Transverse colon (tissue), 4 donors: ENCODE results near the gene HSPBP1. TPM values are rescaled to one million over a fixed set of nuclear protein-coding genes. Genes with fewer than 3 reads are reported as not detected.
A peak's percentile ranks its signal among the peaks of the same experiment; 100 is the strongest.

ENCODE experiments used
- DNase-seq: peaks from one replicate; pipeline ENCODE4 v3.0.0-alpha.2; 2019
- H3K27ac ChIP-seq, 4 donors: fragments of 200-600 bp; sonication (generic); 2 replicates each; pipeline ENCODE4 v1.5.1; 2016 to 2018; ENCODE audit warnings: inconsistent platforms in 4 of 4
- H3K27me3 ChIP-seq: fragments of 200-600 bp; sonication (generic); 2 replicates; pipeline ENCODE4 v1.5.1; 2017; ENCODE audit warnings: inconsistent platforms
- H3K36me3 ChIP-seq, 4 donors: fragments of 200-600 bp; sonication (generic); 2 replicates each; pipeline ENCODE4 v1.5.1; 2017 to 2019; ENCODE audit warnings: inconsistent platforms in 4 of 4
- H3K4me1 ChIP-seq, 4 donors: fragments of 200-600 bp; sonication (generic); 2 replicates each; pipeline ENCODE4 v1.5.1; 2017 to 2020; ENCODE audit warnings: inconsistent platforms in 4 of 4
- H3K4me3 ChIP-seq, 4 donors: fragments of 200-600 bp; sonication (generic); 1 replicate in 1 of 4; 2 replicates in 3 of 4; pipeline versions ENCODE4 v1.5.1 to v1.6.1; 2017 to 2019; ENCODE audit warnings: inconsistent platforms in 4 of 4
- H3K9me3 ChIP-seq, 2 donors: fragments of 200-600 bp; sonication (generic); 2 replicates each; pipeline ENCODE4 v1.5.1; 2017 to 2019; ENCODE audit warnings: inconsistent platforms in 2 of 2
- CTCF ChIP-seq, 5 experiments: fragments of 200-600 bp in 3 of 5; fragments of 450-650 bp in 2 of 5; sonication (generic) in 3 of 5; IDR thresholded peaks; 1 replicate in 2 of 5; 2 replicates in 3 of 5; pipeline ENCODE4 v1.5.1; 2016 to 2017; ENCODE audit warnings: antibody characterized with exemption in 5 of 5, inconsistent platforms in 3 of 5, mild to moderate bottlenecking in 2 of 5, moderate library complexity in 1 of 5
- EP300 ChIP-seq: sonication (generic); formaldehyde crosslinking; IDR thresholded peaks from one replicate; pipeline ENCODE4 v1.6.1; 2017; ENCODE audit warnings: antibody characterized with exemption, low read depth
- POLR2A ChIP-seq: fragments of 450-650 bp; IDR thresholded peaks from one replicate; pipeline ENCODE4 v1.6.1; 2016; ENCODE audit warnings: antibody characterized with exemption, mild to moderate bottlenecking, moderate library complexity
- POLR2AphosphoS5 ChIP-seq, 3 donors: sonication (generic); formaldehyde crosslinking; IDR thresholded peaks; one replicate each; pipeline ENCODE4 v1.6.1; 2016; ENCODE audit warnings: antibody characterized with exemption in 3 of 3
- WGBS, 2 donors: methylation state at CpG; one replicate each; pipeline ENCODE4 v1.1.5; 2018; ENCODE audit warnings: low coverage in 1 of 2; 5-methylcytosine and 5-hydroxymethylcytosine counted together
- in situ Hi-C, 4 donors: fragments of 200-750 bp; cut with MboI; loops; one replicate each; pipeline versions ENCODE4 v1.15.0 to v1.15.1; 2017; ENCODE audit warnings: low sequenced_read_pairs in 3 of 4, low pct_ligation_motif_present in 1 of 4, low pct_unique_long_range_greater_than_20kb in 1 of 4
- intact Hi-C: fragments of 100-400 bp; cut with DNase I; formaldehyde crosslinking; loops from one replicate; pipeline ENCODE4 v1.15.1; 2023; ENCODE audit warnings: low total_unique reads
- total RNA-seq, 4 donors: library from RNA; depleted of rRNA; stranded (reverse); fragments of >200 nt; gene quantifications; one replicate each; pipeline ENCODE4 v1.1.0, GENCODE V29; 2016

HSPBP1 gene
- total RNA-seq, 4 donors from 2014 or later = 4.5 to 98.7 (median 27.0) TPM

- no peaks in the 10 kb centered on the region for H3K27me3 ChIP-seq
- peak overlapping the region; percentile 67 to 97 (median 88) for H3K4me3 ChIP-seq
- intact Hi-C loops (no loop called here), in situ Hi-C loops (no loop called here)
- H3K9me3 ChIP-seq = no peaks in the 10 kb centered on the region
- H3K36me3 ChIP-seq = no peaks in the 10 kb centered on the region
- TF ChIP-seq POLR2AphosphoS5 (IDR thresholded peaks at IDR 0.05) (no peak), CTCF (IDR thresholded peaks at IDR 0.05) (no peak), POLR2A (no peak), EP300 (no peak)
- H3K27ac ChIP-seq = peak overlapping the region; percentile 91 to 93 (median 92)
- H3K4me1 ChIP-seq = peaks cover 34 to 54% (median 41%) of the 10 kb centered on the region in 4 donors
- WGBS, 2 donors = 1 to 4% methylated on average over 22 to 48 of the region's 51 CpGs
- DNase-seq = no peak
Measured at GRCh38 chr19:55257461-55258420, 22.2 kb downstream of the HSPBP1 start.

- peak overlapping the region in 3 of 4 donors; percentile 82 to 97 (median 95) for H3K4me3 ChIP-seq
- no peaks in the 10 kb centered on the region for H3K27me3 ChIP-seq
- no peaks in the 10 kb centered on the region for H3K36me3 ChIP-seq
- H3K9me3 ChIP-seq = no peaks in the 10 kb centered on the region
- intact Hi-C loops = no loop called here
- peaks cover 34 to 63% (median 41%) of the 10 kb centered on the region in 4 donors for H3K4me1 ChIP-seq
- in situ Hi-C loops = no loop called here
- peak overlapping the region; percentile 91 to 93 (median 92) for H3K27ac ChIP-seq
- 43 to 45% methylated on average over 8 to 22 of the region's 22 CpGs for WGBS, 2 donors
- DNase-seq = no peak
- TF ChIP-seq POLR2AphosphoS5 (IDR thresholded peaks at IDR 0.05) (no peak), POLR2A (no peak), EP300 (no peak), CTCF (IDR thresholded peaks at IDR 0.05) (no peak)
Measured at GRCh38 chr19:55256562-55257460, 23.1 kb downstream of the HSPBP1 start.

DNA sequence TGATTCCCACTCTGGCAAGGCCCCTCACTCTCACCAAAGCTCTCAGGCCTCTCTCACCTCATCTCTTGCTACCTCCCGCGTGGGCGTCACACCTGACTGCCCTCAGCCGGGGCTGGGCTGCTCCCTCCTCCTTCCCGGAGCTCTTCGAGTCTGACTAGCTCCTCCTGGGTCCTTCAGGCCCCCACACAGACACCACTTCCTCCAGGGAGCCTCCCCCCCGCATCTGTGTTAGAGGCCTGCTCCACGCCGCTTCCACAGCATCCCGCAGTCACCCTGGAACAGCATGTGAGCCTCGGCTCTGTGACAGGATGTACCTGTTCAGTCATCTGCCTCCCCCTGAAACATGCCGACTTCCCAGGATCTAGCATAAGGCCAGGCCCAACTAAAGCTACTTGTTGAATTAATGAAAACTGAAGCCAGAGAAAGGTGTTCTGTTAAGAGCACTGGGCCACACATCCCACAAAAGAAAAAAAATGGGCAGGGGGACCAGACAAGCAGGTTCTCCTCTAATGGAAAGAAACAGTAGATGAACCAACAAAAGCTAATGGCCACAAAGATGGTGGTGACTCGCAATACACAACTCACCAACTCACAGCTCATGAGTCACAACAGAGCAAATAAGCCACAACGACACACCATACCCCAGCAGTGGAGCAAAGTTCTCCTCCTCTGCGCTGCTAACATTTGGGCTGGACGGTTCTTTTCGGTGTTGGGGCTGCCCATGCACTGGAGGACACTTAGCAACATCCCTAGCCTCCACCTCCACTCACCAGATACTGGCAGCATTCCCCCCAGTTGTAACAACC, 24.1 kb downstream of the HSPBP1 start:
- no peaks in the 10 kb centered on the region for H3K9me3 ChIP-seq
- in situ Hi-C loops (no loop called here), intact Hi-C loops (no loop called here)
- H3K4me1 ChIP-seq = peaks cover 34 to 73% (median 41%) of the 10 kb centered on the region in 4 donors
- no peaks in the 10 kb centered on the region for H3K27me3 ChIP-seq
- DNase-seq = peak; percentile 42
- 50 to 51% methylated on average over 1 to 17 of the region's 17 CpGs for WGBS, 2 donors
- H3K36me3 ChIP-seq = no peaks in the 10 kb centered on the region
- H3K4me3 ChIP-seq = peak overlapping the region in 1 of 4 donors; percentile 95
- peak overlapping the region; percentile 73 to 87 (median 78) for H3K27ac ChIP-seq
- TF ChIP-seq CTCF (IDR thresholded peaks at IDR 0.05) = no peak
- TF ChIP-seq EP300 = no peak
- TF ChIP-seq POLR2AphosphoS5 (IDR thresholded peaks at IDR 0.05) = no peak
- TF ChIP-seq POLR2A = no peak
